GM21423 (cell line): ENCODE measurements around the gene PI16.

Source experiments
- ATAC-seq: cut with Tn5 transposase; IDR thresholded peaks from one replicate; pipeline ENCODE4 v1.9.1; 2021; ENCODE audit warnings: mild to moderate bottlenecking, moderate library complexity; ENCODE audit not compliant: unreplicated experiment

The PI16 gene

DNA sequence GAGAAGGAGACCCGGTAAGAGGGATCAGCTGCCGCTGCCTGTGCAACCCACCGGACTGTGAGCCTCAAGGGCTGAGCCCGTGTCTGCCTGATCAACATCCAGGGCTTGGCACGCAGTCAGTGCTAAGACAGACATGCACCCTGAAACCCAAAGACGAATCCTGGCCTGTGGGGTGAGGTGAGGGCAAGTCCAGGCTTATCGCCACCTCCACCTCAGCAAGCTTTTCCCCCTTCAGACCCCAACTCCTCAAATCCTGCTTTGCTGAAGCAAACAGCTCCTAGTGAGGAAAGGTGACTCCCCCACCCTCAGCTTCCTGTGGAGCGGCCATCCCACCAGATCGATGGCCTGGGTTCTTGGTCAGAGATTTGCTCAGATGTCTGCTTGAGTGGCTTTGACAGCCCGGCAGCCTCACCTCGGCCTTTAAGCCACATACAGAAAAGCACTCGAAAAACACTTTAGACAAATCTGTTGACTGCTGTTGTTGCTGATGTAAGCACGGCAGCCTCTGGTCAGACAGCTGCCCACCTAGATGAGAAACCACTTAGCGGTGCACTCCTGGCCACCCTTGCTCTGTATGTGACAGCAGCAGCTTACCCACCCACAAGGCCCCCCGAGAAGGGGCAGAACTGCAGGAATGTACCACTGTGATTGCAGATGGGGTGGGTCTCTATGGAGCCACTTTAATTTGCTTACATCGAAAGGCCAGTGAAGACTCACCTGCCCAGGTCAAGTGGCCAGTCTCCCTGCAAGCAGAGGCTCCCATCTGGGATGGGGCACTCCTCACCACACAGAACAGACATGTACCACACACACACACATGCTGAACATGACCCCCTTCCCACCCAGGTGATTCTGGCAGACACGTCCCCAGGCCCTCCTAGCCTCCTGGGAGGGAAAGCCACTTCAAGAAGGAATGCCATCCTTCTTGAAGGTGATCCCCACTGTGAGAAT is 16.6 kb downstream of the PI16 start:
- no peak for ATAC-seq

DNA sequence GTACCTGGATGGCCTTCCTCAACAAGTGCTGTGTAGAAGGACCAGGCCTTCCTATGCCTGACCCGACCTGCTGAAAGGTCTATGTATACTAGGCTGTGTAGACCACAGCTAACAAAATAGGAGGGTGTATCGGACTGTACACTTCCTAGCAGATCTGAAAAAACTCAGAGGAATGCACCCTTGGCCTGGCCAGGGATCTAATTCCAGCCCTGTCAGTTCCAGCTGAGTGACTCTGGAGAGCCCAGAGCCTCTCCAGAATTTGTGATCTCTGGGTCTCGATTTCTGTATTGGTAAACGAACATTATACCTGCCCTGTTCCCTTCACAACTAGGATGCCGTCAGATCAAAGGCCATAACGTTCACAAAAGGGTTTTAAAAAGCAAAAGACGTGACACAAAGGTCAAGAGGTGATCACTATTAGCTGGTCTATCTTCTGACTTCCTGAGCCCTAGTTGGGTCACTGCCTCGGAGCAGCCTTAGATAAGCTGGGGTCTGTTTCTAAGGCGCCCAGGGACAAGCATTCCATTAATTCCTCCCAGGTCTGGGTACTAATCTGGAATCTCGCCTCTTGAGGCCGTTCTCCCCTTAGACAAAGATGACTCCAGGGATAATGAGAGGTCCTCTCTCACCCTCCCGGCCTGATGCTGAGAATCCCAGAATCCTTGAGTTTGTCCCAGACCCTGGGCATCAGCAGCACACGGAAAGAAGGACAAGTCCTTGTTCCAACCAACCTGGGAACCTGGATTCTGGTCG is 17.6 kb downstream of the PI16 start:
- no peak for ATAC-seq

DNA sequence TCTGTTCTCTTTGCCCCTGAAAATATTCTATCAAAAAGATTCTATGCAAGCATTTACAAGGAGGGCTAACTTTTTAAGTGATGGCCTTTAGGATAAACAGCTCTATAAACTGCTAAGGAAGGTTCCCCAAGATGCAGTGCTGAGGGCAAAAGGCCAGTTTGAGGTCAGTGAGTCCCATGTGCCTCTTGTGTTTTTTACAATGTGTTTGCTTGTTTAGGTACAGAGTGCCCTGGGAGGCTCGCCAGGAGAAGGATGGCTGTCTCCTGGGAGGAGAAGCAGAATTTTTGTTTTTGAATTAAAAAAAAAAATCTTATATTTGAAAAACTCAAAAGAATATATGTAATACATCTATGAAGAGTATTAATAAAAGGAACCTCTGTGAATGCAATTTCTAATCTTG is 18.7 kb downstream of the PI16 start:
- no peak for ATAC-seq

DNA sequence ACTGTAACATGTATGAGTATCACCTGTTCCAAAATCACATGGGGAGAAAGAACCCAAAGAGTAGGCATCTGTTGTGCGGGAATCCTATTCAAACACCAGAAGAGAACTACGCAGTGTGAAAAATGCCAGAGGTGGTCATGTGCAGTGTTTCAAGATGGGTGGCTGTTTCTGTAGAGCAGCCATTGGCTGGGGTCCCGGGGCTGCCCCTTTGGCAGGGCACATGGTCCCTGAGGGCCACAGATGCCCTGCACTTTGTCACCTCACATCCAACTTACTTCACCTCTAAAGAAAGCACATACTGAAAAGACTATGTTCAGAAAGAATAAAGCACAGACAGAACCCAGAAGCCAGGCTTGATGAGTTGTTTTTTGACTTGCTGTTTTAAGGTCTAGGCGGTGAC is 19.1 kb downstream of the PI16 start:
- ATAC-seq = no peak

DNA sequence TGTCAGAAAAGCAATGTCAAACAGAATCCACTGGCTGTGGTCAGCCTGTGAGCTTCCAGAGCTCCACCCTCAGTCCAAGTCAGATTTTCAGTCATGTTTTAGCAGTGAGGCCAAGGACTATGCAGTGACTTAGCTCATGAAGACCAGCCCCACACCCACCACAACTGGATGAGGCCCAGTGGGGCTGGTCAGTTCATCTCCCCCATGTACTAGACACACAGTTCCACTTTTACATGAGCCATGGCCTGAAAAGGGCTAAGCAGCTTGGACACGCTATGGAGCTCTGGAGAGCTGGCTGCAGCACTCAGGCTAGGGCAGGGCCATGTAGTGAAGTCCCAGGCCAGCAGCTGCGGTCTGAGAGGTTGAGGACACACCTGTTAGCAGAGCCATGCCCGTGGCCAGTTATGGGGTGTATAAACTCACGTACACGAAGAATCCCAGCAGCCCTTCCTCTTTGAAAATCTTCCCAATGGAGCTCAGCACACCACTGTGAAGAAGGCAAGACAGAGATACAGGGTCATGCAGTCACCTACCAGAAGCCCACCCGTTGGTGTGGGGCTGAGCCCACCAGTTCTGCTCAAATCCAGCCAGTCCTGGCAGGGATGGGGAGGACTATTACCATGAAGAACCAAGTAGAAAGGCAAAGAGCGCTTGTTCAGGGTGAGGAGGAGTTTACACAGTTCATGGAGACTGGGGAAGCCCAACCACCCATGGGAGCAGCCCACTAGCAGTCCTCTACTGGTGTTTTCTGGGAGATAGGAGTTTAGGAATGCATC is 20.9 kb downstream of the PI16 start:
- ATAC-seq = no peak

DNA sequence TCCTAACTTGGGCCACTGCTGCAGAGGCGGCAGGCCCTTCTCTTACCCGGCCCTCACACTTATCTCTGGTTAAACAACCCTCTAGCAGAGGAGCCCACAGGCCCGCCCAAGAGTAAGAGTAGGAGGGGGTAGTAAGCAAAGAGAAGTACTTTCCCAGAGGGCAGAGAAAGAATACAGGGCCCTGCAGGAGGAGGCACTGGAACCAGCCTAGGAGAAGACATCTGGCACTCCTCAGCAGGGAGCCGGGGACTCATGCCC is 21.4 kb downstream of the PI16 start:
- no peak for ATAC-seq

DNA sequence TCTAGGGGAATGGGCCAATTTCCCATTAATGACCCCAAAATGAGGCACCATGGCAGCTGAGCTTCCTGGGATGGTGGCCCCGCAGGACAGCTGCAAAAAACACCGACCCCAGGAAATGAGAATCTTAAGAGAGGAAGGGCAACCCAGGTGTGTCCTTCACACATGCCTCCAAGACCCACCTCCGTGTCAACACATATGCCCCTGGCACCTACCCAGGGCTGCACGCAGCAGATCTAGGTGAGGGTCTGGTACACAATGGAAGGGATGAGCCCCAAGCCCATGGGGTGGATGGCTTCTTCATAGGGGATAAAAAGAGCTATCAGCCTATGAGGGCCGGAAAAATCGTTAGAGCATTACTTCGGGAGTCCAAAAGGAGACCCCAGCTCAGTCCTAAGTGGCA is 22.0 kb downstream of the PI16 start:
- ATAC-seq = no peak

DNA sequence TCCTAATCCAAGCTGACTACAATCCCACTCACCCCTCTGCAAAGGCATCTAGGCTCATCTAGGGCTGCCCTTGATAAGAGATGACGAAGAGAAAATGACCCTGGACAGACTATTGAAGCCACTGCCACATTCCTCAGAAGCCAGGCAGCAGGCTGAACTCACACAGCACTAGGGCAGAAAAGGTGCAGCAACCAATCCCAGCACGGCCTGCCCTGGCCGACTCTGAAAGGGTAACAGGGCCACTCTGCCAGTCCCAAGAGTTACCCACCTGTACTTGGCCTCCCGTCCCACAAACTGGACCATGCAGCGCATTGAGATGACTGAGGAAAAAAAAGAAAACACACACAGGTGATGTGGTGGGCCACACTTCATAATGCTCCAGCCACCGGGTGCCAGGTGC is 22.4 kb downstream of the PI16 start:
- no peak for ATAC-seq

DNA sequence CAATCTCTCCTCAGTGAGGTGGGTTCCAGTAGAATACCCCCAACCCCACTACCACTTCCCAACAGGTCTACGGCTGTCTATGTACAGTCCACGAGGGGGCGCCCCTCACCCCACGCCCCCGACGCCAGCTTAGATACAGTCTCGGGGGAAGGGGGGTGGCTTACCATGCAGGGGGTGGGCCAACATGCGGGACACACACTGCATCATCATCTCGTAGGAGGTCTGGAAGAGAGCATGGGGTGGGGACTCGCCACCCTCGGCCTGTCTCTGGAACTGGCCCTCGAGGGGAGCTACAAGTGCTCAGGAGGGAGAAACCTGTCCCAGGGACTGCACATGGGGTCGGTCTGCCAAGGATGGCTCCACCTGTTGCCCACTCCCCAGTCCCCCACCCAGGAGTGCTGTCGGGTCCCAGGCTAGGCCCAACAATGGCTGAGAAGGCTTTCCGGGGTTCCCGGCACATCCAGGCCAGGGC is 23.0 kb downstream of the PI16 start:
- no peak for ATAC-seq

DNA sequence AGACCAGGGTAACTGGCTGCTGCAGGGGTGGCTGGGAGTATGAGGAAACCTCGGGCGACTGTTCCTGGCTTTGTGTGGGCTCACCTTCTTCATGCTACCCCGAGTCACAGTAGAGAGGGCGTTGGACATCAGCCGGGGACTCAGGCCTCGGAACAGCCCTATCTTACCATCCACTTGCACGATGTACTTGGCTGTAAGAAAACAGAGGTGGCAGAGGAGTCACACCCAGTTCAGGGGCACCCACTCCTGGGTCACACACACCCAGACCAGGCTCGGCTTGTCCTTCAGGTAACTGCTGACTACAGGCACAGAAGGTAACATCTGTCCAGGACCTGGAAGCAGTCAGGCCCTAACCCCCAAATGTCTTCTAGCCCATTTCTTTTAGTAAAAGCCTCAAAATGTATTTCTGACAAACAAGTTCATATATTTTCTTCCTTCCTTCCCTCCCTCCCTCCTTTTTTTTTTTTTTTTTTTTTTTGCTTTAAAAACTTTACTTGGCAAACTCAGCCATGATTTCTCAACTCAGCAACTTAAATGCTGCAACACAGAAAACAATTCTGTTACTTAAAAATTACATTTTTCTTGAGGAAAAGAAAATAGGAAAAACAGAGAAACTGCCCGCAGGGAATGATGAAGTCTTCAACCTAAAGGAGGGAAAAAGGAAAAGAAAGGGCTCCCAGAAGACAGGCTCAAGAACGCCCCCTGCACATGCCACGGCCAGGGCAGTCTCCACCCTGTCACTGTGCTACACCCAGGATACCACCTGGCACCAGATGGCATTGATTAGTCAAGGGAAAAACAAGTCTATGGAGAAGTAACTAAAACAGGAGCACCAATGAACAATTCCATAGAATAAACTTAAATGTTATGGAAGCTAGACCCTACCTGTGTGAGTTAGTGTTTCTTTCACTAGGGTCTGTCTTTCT is 24.1 kb downstream of the PI16 start:
- ATAC-seq = no peak

DNA sequence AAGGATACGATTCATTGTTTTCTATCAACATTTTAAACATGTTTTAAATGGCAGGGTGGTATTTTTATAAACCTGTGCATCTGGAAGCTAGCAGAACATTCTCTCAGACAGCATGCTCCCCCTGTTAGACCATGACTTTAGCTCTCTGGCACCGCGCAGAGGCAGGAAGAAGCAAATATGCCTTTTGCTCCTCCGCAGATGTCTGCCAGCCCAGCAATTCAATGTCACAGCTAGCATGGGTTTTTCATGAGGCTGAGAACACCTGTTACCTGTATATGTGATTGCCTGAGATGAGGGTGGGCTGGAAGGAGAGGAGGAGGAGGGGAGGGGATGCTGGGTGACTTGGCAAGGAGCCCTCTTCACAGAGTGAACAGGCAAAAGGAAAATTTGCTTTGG is 24.8 kb downstream of the PI16 start:
- no peak for ATAC-seq

DNA sequence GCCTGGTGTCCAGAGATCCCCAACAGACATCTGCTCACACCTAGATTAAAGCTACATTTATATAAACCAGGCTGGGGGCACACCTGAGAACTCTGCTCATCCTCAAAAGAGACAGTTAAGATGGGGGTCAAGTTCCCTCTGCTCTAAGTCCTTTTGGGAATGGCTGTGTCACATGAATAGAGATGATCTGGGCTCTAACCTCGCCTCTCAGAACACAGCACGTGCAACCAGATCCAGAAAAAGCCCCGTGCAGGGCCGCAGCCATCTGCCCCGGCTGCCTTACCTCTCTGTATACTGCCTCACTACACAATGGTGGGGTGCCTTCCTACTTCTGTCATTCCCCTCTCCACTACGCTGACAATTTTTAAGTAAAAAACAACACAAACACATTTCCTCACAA is 25.6 kb downstream of the PI16 start:
- no peak for ATAC-seq

DNA sequence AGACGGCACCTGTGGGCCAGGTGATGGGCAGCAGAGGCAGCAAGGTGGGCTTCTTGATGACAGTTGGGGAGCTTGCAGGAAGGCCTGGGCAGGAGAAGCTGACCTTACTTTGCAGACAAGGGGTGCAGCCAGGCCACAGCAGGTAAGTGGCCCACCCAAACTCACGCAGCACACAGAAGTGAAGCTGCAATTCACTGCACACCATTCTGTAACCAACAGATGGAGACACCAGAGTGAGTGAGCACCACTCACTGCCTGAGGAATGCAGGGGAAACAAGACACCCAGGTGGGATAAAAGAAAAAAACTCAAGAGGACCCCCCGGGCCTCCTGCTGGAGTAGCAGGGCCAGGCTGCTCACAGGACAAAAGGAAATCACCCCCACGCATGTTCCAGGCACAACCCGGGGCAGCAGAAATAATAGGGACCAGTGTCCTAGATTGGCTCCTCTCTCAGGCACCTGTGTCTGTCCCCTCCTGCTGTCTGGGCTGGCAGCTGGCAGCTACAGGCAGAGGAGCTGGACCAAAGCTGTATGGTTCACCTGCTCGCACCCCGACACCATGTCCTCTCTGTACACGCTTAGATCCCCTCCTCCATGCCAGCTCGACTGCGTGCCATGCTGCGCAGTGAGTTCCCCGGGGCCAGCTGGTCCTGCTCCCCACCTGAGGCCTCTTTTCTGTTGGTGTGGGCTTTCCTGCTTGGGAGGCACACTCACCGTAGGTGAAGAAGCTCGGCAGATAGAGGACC is 26.5 kb downstream of the PI16 start:
- no peak for ATAC-seq

DNA sequence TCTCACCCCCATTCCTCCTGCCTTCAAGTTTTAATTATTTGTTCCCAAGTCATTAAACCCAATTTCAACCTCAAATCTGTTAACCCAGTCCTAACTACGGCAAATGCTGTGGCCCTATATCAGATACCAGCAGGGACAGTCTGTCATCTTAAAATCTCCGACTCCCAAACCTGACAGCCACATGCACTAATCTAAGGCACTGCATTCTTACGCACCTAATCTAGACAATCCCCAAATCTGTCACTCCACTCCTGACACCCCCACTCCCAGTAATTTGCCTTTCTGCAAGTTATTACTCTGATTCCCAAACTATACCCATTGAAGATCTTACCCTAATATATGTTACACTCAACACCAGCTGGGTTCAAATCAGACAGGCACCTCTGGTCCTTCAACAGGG is 29.0 kb downstream of the PI16 start:
- no peak for ATAC-seq

DNA sequence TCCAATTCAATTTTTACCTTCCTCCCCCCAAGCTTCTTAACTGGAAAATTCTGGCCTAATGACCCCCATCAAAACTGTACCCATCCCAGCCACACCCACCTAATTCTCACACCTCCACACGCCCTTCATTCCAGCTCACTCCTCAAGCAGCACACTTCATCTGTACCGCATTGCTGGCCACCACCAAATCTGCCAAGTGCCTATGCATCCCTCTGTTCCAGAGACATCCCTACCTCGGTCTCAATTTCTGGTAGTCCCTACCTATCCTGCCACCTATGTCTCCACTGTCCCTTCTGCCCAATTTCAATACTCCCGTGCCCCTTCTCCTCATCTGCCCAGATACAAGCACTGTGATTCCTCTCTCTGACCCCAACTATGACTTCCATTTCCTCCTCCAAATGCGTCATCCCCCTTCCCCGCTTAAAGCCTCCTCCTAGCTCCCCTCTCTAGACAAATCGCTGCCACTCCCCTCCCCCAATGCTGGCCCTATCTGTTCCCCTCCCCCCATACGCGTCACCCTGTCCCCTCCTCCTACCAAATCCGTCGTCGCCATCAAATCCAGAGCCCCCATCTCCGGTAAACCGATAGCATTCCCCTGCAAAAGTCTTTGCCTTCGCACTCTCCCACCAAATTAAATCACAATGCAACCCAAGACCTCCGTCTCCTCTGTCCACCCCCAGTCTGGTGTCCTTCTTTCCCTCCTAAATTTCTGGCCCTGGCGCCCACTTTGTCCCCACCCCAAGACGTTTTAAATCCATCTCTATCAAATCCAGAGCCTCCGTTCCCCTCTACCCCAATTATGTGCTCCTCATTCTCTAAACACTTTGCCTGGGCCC is 30.3 kb downstream of the PI16 start:
- ATAC-seq = no peak

DNA sequence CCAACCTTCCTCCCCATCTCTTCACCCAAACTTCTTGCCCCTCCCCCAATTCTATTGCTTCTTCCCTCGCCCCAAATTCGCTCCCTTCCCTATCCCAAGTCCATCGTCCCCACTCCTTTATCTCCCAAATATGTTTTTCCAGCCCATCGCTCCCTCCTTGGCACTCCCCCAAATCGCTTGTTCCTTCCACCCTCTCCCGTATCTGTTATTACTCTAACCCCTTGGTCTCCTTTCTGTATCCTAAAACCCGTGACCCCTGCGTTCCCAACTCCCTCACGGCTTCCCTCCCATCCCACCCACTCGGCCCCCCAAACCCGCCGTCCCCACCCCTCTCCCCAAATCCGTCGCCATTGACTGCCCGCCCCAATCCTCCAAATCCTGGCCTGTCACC is 30.9 kb downstream of the PI16 start:
- no peak for ATAC-seq

DNA sequence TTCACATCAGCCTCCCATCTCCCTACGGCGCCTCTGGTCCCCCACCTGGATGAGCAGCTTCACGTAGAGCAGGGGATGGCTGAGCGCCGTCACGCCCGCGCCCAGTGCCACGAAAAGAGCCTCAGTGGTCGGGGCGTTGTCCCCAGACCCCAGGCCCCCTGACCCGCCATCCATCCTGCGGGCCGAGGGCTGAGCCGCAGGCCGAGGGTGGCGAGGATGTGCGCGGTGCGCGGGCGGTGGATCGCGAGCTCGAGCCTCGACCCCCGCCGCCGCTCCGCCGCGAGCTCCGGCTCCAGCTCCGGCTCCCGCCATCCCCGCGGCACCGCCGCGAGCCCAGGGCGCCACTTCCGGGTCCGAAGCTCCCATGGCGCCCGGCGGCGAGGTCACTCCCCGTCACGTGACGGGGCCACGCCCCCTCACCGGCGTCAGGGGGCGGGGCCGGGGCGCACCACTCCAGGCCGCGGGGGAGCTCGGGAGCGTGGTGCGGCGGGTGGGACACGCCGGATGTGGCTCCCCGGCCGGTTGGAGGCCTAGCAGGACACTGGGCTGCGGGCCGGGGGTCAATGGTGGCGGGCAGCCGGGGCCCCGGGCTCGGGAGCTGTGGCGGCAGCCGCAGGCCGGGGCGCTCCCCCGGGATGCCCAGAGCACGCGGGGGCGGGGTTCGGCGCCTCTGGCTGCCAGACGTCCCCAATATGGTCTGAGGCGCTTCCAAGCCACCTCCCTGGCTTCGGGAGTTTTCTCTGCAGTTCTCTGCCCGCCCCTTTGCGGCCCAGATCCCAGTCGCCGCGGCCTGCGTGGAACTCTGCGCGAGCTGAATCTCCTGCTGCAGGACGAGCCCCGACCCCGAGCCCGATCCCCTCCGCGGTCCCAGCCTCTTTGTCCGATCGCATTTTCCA is 31.5 kb downstream of the PI16 start, which contains the start of gene MTCH1:
TSS of gene MTCH1 (minus strand) at position 389 of the 896 bp plus-strand sequence. CDS start at position 366, 23 bp downstream.
- ATAC-seq = peak; percentile 90

DNA sequence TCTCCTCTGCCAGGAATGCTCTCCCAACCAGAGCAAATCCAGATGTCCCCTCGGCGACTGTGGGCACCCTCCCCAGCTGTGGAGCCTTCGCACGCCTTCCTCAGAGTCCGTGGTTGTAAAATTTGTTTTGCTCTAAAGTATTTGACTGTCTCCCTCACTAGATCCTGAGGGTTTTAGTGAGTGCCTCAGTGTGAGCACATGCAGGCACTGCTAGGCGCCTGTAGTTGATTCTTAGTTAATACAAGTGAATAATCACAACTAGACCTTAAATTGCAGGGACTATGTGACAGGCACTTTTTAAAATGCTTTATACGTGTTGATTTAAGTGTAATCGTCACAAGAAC is 32.1 kb downstream of the PI16 start:
- ATAC-seq = no peak
